Gastrocnemius medialis (tissue), 4 donors: ENCODE results near the gene LPIN3.

Experiments used
- CTCF ChIP-seq, 5 experiments: fragments of 450-650 bp in 3 of 5; fragments of 200-600 bp in 2 of 5; sonication (generic) in 2 of 5; IDR thresholded peaks in 4 of 5; conservative IDR thresholded peaks in 1 of 5; 1 replicate in 4 of 5; 2 replicates in 1 of 5; pipeline ENCODE4 v1.5.1; 2016 to 2019; ENCODE audit warnings: antibody characterized with exemption in 5 of 5, mild to moderate bottlenecking in 3 of 5, moderate library complexity in 3 of 5
- POLR2A ChIP-seq, 2 donors: fragments of 450-650 bp; IDR thresholded peaks; one replicate each; pipeline ENCODE4 v1.6.1; 2017; ENCODE audit warnings: antibody characterized with exemption in 2 of 2, mild to moderate bottlenecking in 2 of 2, moderate library complexity in 2 of 2

GRCh38 chr20:41360831-41361756 is 20.5 kb downstream of the LPIN3 start:
- TF ChIP-seq CTCF (IDR thresholded peaks at IDR 0.05 in 4 of 5, conservative IDR thresholded peaks at IDR 0.05 in 1 of 5) (no peak), POLR2A (IDR thresholded peaks at IDR 0.05) (no peak)
